Body of pancreas (tissue), 4 donors: Measurements from ENCODE around the gene C2CD4A.

Source experiments
- POLR2A ChIP-seq, 3 donors: fragments of 450-650 bp; IDR thresholded peaks; one replicate each; pipeline ENCODE4 v1.6.1; 2016; ENCODE audit warnings: antibody characterized with exemption in 3 of 3, mild to moderate bottlenecking in 2 of 3
- TF ChIP-seq, protein P1 (sequence below), 7 experiments: fragments of 450-650 bp in 4 of 7; fragments of 200-600 bp in 3 of 7; sonication (generic) in 3 of 7; IDR thresholded peaks; one replicate each; pipeline ENCODE4 v1.5.1; 2016 to 2019; ENCODE audit warnings: antibody characterized with exemption in 7 of 7

DNA sequence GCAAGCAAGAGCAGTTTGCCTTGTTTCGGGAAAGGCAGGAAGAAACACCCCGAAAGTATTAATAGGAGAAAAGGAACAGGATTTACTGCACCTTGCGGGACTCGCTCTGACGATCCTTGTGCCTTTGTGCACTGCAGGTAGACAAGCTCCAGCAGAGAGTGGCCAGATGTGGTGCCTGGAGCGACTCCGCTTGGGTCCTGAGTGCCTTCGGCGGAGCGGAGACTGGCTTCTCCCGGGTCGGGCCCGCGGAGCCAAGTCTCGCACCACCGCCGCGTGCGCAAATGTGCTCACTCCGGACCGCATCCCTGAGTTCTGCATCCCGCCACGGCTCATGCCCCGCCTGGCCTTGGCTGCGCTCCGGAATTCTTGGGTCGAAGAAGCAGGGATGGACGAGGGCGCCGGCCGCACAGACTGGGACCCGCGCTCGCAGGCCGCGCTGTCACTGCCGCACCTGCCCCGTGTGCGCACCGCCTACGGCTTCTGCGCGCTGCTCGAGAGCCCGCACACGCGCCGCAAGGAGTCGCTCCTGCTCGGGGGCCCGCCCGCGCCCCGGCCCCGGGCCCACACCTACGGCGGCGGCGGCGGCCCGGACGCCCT, 769 bp downstream of the C2CD4A start:
- TF ChIP-seq, protein P1, sequence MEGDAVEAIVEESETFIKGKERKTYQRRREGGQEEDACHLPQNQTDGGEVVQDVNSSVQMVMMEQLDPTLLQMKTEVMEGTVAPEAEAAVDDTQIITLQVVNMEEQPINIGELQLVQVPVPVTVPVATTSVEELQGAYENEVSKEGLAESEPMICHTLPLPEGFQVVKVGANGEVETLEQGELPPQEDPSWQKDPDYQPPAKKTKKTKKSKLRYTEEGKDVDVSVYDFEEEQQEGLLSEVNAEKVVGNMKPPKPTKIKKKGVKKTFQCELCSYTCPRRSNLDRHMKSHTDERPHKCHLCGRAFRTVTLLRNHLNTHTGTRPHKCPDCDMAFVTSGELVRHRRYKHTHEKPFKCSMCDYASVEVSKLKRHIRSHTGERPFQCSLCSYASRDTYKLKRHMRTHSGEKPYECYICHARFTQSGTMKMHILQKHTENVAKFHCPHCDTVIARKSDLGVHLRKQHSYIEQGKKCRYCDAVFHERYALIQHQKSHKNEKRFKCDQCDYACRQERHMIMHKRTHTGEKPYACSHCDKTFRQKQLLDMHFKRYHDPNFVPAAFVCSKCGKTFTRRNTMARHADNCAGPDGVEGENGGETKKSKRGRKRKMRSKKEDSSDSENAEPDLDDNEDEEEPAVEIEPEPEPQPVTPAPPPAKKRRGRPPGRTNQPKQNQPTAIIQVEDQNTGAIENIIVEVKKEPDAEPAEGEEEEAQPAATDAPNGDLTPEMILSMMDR (IDR thresholded peaks at IDR 0.05): peak in 2 of 7 experiments; percentile 16 to 34
- no peak for TF ChIP-seq POLR2A (IDR thresholded peaks at IDR 0.05)
